Pulmonary artery endothelial cell (primary cell): Measurements from ENCODE around the gene KMT2C. TPM values are rescaled to one million over a fixed set of nuclear protein-coding genes. Genes with fewer than 3 reads are reported as not detected.
A peak's percentile ranks its signal among the peaks of the same experiment; 100 is the strongest.
"Not testable (repeated sequence)": the region's sequence is repeated elsewhere in the genome, so short reads cannot be mapped to it uniquely, and the experiment has no call there.

Source experiments
- DNase-seq: peaks from one replicate; pipeline ENCODE4 v3.0.0-alpha.2; 2011; ENCODE audit warnings: low read depth, low spot score
- total RNA-seq: library from RNA; depleted of rRNA; stranded (reverse); fragments of >200 nt; gene quantifications from 2 replicates; pipeline ENCODE4 v1.2.3, GENCODE V29; 2014

The KMT2C gene
- total RNA-seq, 1 donor from 2014 or later: 22.4 TPM

- no peak for DNase-seq
These were observed 73.5 kb downstream of the KMT2C start for GRCh38 chr7:152362128-152362926.

DNA sequence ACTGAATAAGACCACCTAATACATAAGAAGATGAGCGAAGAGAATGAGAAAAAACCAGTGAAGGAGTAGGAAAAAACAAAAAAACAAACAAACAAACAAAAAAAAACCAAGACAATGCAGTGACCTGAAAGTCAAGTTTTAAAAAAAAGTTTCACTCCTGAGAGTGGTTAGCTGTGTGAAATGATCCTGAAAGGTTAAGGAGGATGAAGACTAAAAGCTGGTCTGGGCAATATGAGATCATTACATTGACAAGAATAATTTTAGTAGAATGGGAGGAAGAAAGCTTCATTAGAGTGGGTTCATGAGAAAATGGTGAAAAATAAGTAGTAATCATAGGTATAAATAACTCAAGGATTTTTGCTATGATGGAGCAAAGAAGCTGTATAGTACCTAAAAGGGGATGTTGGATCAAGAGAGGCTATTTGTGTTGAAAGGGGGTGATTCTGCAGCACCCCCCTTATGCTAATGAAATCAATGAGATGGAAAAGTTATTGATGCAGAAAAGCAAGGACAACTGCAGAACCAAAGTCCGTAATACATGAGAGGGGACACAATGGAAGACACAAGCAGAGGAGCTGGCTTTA, 80.2 kb downstream of the KMT2C start:
- DNase-seq: no peak

- DNase-seq: no peak
These were observed 81.7 kb downstream of the KMT2C start for GRCh38 chr7:152354061-152354460.

- not testable (repeated sequence) for DNase-seq
These were observed 82.5 kb downstream of the KMT2C start for GRCh38 chr7:152353281-152353680.

DNA sequence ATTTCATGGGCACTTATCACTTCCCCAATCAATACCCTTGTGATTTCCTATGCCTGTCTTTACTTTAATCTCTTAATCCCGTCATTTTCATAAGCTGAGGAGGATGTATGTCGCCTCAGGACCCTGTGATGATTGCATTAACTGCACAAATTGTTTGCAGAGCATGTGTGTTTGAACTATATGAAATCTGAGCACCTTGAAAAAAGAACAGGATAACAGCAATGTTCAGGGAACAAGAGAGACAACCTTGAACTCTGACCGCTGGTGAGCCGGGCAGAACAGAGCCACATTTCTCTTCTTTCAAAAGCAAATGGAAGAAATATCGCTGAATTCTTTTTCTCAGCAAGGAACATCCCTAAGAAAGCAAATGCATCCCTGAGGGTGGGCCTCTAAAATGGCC, 84.1 kb downstream of the KMT2C start:
- DNase-seq: not testable (repeated sequence)

GRCh38 chr7:152351168-152351567, 84.6 kb downstream of the KMT2C start:
- no peak for DNase-seq

- DNase-seq: no peak
These were observed 87.9 kb downstream of the KMT2C start for GRCh38 chr7:152347888-152348287.

DNA sequence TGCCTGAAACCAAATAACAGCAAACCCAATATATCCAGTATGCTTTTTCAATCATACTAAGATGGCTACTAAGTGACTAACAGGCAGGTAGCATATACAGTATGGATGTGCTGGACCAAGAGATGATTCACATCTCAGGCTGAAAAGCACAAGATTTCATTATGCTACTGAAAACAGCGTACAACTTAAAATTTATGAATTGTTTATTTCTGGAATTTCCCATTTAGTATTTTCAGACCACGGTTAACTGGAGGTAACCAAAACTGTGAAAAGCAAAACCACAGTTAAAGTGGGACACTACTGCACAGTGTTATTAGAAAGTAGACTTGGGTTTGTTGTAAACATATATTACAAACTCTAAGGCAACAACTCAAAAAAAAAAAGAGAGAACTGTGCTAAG, 91.5 kb downstream of the KMT2C start:
- no peak for DNase-seq

DNA sequence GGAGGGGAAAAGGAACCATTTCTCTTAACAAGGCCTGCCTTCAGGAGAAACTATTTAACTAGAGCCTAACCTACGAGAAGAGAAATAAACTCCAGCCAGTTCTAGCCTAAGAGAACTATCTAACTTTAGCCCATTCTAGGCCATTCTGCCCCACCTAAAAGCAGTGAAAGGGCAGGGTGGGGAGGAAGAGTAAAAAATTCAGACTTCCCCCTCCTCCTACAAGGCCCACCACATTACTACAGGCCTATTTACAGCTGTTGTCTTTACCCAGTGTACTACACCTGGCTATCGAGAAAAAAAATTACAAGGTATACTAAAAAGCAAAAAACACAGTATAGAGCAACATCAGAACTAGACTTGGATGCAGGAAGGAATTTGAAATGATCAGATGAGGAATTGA, 93.0 kb downstream of the KMT2C start:
- no peak for DNase-seq

- no peak for DNase-seq
These were observed 93.9 kb downstream of the KMT2C start for GRCh38 chr7:152341914-152342236.

GRCh38 chr7:152341039-152341913, 94.5 kb downstream of the KMT2C start:
- peak; percentile 39 for DNase-seq

DNA sequence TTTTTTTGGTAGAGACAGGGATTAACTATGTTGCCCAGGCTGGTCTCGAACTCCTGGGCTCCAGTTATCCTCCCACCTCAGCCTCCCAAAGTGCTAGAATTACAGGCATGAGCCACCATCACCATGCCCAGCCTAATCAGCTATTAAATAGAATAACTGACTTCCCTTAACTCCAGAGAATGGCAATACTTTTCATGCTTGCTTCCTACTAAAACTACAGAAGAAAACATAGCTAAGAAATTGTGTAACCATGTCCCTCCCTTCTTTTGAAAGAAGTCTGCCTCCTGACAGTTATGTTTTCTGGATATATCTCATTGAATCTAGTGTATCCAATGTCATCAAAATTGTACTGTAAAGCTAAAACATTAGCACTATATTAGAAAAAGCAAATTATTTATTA, 95.6 kb downstream of the KMT2C start:
- no peak for DNase-seq

GRCh38 chr7:152338561-152338960, 97.2 kb downstream of the KMT2C start:
- DNase-seq: no peak

- DNase-seq: peak; percentile 19
These were observed 98.9 kb downstream of the KMT2C start for GRCh38 chr7:152336754-152337368.

DNA sequence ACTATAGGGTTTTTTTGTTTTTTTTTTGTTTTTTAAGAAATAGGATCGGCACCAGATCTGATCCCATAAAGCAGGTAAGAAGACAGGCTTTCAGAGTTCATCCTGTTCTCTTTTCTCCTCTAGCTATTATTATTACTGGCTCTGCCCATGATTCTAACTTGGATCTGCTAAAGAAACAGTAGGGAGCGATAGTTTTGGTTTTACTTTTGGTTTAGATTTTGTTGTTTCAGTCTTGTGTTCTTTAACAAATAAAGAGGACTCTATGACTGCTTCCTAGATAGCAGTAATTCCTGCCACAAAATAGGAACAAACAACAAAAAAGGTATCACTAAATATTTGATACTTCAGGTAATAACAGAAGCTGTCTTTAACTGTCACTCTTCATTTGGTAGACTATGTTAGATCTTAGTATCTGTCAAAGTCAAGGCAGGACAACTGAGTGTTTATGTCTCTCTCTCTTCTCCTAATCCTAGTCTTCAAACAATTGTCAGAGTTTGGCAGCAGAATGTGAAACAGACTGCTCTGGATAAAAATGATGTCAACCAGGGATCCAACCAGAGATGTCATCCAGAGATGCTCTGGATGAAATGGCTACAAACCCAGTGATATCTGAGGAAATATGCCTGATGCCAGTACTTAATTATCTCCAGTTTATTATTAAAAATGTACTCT, 99.8 kb downstream of the KMT2C start:
- no peak for DNase-seq

DNA sequence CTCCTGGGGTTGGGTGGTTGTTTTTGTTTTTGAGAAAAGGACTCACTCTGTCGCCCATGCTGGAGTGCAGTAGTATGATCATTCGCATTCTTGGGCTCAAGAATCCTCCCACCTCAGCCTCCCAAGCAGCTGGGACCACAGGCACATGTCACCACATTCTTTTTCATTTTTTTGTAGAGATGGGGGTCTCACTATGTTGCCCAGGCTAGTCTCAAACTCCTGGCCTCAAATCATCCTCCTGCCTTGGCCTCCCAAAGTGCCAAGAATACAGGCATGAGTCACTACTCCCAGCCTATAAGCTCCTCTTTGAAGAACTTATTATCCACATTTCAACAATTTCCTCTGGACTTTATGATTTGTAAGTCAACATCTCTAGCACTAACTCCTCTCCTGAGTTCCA, 102.7 kb downstream of the KMT2C start:
- DNase-seq: no peak

GRCh38 chr7:152330827-152331226, 105.0 kb downstream of the KMT2C start:
- DNase-seq: no peak

- no peak for DNase-seq
These were observed 106.3 kb downstream of the KMT2C start for GRCh38 chr7:152329469-152329868.

DNA sequence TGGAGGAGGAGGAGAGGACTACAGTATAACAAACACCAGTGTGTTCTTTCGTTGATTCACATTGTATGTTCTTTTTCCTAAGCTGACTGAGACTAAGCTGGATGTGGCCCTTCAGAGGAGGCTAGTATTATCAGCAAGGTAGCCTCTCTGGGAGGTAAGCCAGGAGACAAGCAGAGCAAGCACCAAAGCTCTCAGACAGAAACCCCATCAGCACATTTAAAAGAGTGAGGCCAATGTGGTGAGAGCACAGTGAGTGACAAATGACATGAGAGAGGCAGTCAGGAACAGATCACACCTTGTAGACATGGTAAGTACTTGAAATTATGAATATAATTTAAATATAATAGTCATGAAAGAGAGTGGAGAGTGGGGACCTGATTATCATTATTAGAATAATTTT, 107.6 kb downstream of the KMT2C start:
- DNase-seq: no peak

DNA sequence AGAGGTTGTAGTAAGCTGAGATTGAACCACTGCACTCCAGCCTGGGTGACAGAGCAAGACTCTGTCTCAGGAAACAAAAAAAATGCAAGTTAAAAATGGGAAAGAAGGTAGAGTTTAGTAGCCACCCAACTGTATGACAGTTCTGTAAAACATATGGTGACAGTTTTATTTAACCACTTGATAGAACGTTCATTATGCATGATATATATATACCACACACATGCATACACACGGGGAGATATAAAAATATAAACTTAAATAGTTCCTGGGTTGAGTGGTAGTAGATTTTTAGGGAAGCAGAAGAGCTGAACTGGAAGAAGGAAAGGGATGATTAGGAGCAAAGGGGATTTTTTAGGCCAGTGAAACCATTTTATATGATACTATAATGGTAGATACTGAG, 120.0 kb downstream of the KMT2C start:
- DNase-seq: no peak

GRCh38 chr7:152313831-152314604, 121.8 kb downstream of the KMT2C start:
- peak; percentile 92 for DNase-seq
